ENCODE results near the gene WDR37. TPM values are rescaled to one million over a fixed set of nuclear protein-coding genes. Genes with fewer than 3 reads are reported as not detected.

WDR37 gene
- polyA plus RNA-seq, 2 of the 4 experiments (the other 2 are of a cell fraction): 5.9 to 7.1 TPM

- no peak overlapping the region for H3K4me2 ChIP-seq
- H3K4me1 ChIP-seq: no peaks in the 10 kb centered on the region
- DNase-seq (ENCODE audit: low read depth in 1 of 2, low spot score in 1 of 2) (no peak), ATAC-seq (peak in 1 of 2 experiments; percentile 30; a peak in 1 of 6 replicates), FAIRE-seq (no peak)
- ChIA-PET POLR2A (no interaction called here), CTCF (interaction anchor here (0.9 kb wide), 1 partner anchor 12 kb away, joined by 3 read pairs; no protein-coding TSS in a partner anchor)
- no peak overlapping the region for H3K27ac ChIP-seq
- H3K4me3 ChIP-seq: no peak overlapping the region
- 45% methylated on average over 15 of the region's 15 CpGs for WGBS (ENCODE audit: missing lambda C conversion rate)
- H3K9me3 ChIP-seq: no peaks in the 10 kb centered on the region
- TF ChIP-seq KDM1A (IDR thresholded peaks at IDR 0.05; ENCODE audit: low read depth) (no peak), BHLHE40 (IDR thresholded peaks at IDR 0.05; ENCODE audit: low read depth, low read length) (no peak), REST (IDR thresholded peaks at IDR 0.05) (no peak), HDAC2 (IDR thresholded peaks at IDR 0.05) (no peak), EHMT2 (IDR thresholded peaks at IDR 0.05; ENCODE audit: low read depth) (no peak), ZFP36 (IDR thresholded peaks at IDR 0.05; ENCODE audit: borderline replicate concordance, partially characterized antibody) (no peak), EHF (CRISPR knock-in tag; IDR thresholded peaks at IDR 0.05) (no peak), RNF2 (IDR thresholded peaks at IDR 0.05; ENCODE audit: borderline replicate concordance, low read depth) (no peak), FOSL2 (IDR thresholded peaks at IDR 0.05) (no peak), FOSL2 (CRISPR knock-in tag; IDR thresholded peaks at IDR 0.05) (no peak), HOXA7 (CRISPR knock-in tag; IDR thresholded peaks at IDR 0.05) (no peak), SMC3 (IDR thresholded peaks at IDR 0.05) (no peak), FOXS1 (CRISPR knock-in tag; IDR thresholded peaks at IDR 0.05) (no peak), ATOH8 (CRISPR knock-in tag; IDR thresholded peaks at IDR 0.05; ENCODE audit: low read depth) (no peak), HOXB5 (CRISPR knock-in tag; IDR thresholded peaks at IDR 0.05) (no peak), HEYL (CRISPR knock-in tag; IDR thresholded peaks at IDR 0.05) (no peak), CTCF (IDR thresholded peaks at IDR 0.05) (no peak), JUNB (IDR thresholded peaks at IDR 0.05) (no peak), MAFK (IDR thresholded peaks at IDR 0.05; ENCODE audit: partially characterized antibody) (no peak), ZNF302 (CRISPR knock-in tag; IDR thresholded peaks at IDR 0.05) (no peak)
Measured at GRCh38 chr10:1172256-1172984, 116.2 kb downstream of the WDR37 start.

GRCh38 chr10:1173091-1173490 is 116.9 kb downstream of the WDR37 start:
- H3K9me3 ChIP-seq: no peaks in the 10 kb centered on the region
- DNase-seq (ENCODE audit: low read depth in 1 of 2, low spot score in 1 of 2) (no peak), FAIRE-seq (no peak), ATAC-seq (no peak)
- ChIA-PET POLR2A (no interaction called here), CTCF (interaction anchor here (0.9 kb wide), 1 partner anchor 12 kb away, joined by 3 read pairs; no protein-coding TSS in a partner anchor)
- 43% methylated on average over 9 of the region's 27 CpGs for WGBS (ENCODE audit: missing lambda C conversion rate)
- H3K27ac ChIP-seq: no peak overlapping the region
- no peak overlapping the region for H3K4me2 ChIP-seq
- no peaks in the 10 kb centered on the region for H3K4me1 ChIP-seq
- no peak overlapping the region for H3K4me3 ChIP-seq
- TF ChIP-seq FOSB (CRISPR knock-in tag; IDR thresholded peaks at IDR 0.05): no peak
- TF ChIP-seq HES2 (IDR thresholded peaks at IDR 0.05): no peak
- no peak for TF ChIP-seq CBX2 (IDR thresholded peaks at IDR 0.05; ENCODE audit: borderline replicate concordance, low read depth)
- TF ChIP-seq EP300 (IDR thresholded peaks at IDR 0.05): no peak
- TF ChIP-seq BCL3 (IDR thresholded peaks at IDR 0.05): no peak
- no peak for TF ChIP-seq GATA3 (IDR thresholded peaks at IDR 0.05; ENCODE audit: borderline replicate concordance)
- TF ChIP-seq CHD4 (IDR thresholded peaks at IDR 0.05; ENCODE audit: borderline replicate concordance): no peak
- no peak for TF ChIP-seq NFE2L2 (conservative IDR thresholded peaks at IDR 0.05; ENCODE audit: low read length)
- TF ChIP-seq RCOR1 (IDR thresholded peaks at IDR 0.05; ENCODE audit: low read depth, low read length): no peak
- no peak for TF ChIP-seq RFX5 (IDR thresholded peaks at IDR 0.05)
